K562 (cell line): ENCODE data around the gene RNPEP. TPM values are rescaled to one million over a fixed set of nuclear protein-coding genes. Genes with fewer than 3 reads are reported as not detected.
A peak's percentile ranks its signal among the peaks of the same experiment; 100 is the strongest.

Experiments
- ATAC-seq: fragments of 200-7000 bp; cut with Tn5 transposase; 3 replicates; pipeline ENCODE4 v1.9.1; 2020; ENCODE audit warnings: moderate library complexity
- BruUV-seq: library from RNA; stranded (reverse); fragments of 400-500 nt; replicated peaks from 2 replicates; lab custom pipeline; 2021; lab: Mats Ljungman, UMichigan
- CTCF ChIA-PET: fragments of 300-600 bp; formaldehyde crosslinking; extraction: SDS; loops from one replicate; lab custom pipeline; 2021; ENCODE audit warnings: low intra/inter-chr PET ratio; lab: Yijun Ruan, JAX
- POLR2A ChIA-PET: fragments of 300-600, 350-650 bp; sonication (Branson Sonifier 250); formaldehyde crosslinking; extraction: SDS; loops from one replicate; lab custom pipeline; 2021; ENCODE audit warnings: antibody characterized with exemption, inconsistent platforms; lab: Yijun Ruan, JAX
- DNase-seq, 4 experiments: peaks; one replicate each; pipeline versions ENCODE4 v3.0.0 to v3.0.0-alpha.2; 2011 to 2018; ENCODE audit warnings: low spot score in 3 of 4, mixed read lengths in 3 of 4; ENCODE audit errors: extremely low read depth in 1 of 4
- FAIRE-seq: peaks from 2 replicates; lab custom pipeline; 2011; peaks lifted over from hg19 to GRCh38; lab: Jason Lieb, UNC
- H2AFZ ChIP-seq: 2 replicates; pipeline ENCODE4 v1.6.0; 2011; ENCODE audit warnings: low read depth, low read length, control low read depth, inconsistent platforms
- H3K27ac ChIP-seq: fragments of 200-600 bp; 3 replicates; pipeline ENCODE4 v1.8.0; 2011; ENCODE audit warnings: low read depth, mild to moderate bottlenecking, control low read depth, inconsistent platforms, low read length, moderate library complexity, mixed read lengths; ENCODE audit errors: extremely low read depth
- H3K27me3 ChIP-seq, 2 experiments: fragments of 300-600 bp in 1 of 2; 2 replicates in 1 of 2; 3 replicates in 1 of 2; pipeline versions ENCODE4 v1.6.0 to v1.8.0; 2011; ENCODE audit warnings: inconsistent platforms in 2 of 2, low read length in 2 of 2, mild to moderate bottlenecking in 1 of 2, mixed read lengths in 1 of 2, moderate library complexity in 1 of 2; ENCODE audit not compliant: control insufficient read depth in 2 of 2, insufficient read depth in 2 of 2
- H3K36me3 ChIP-seq: fragments of 300-600 bp; 3 replicates; pipeline ENCODE4 v1.8.0; 2011; ENCODE audit warnings: mild to moderate bottlenecking, low read length, inconsistent platforms; ENCODE audit not compliant: control insufficient read depth, insufficient read depth
- H3K4me1 ChIP-seq, 2 experiments: fragments of 200-600 bp in 1 of 2; replicated peaks in 1 of 2; 2 replicates in 1 of 2; 3 replicates in 1 of 2; pipeline versions ENCODE4 v1.5.1 to v1.8.0; 2011; ENCODE audit warnings: inconsistent platforms in 2 of 2, low read length in 2 of 2, mild to moderate bottlenecking in 1 of 2, mixed read lengths in 1 of 2, moderate library complexity in 1 of 2; ENCODE audit not compliant: control insufficient read depth in 2 of 2, insufficient read depth in 2 of 2
- H3K4me2 ChIP-seq: 2 replicates; pipeline ENCODE4 v1.6.1; 2011; ENCODE audit warnings: low read length, control low read depth, inconsistent platforms, mixed read lengths; ENCODE audit not compliant: insufficient read depth
- H3K4me3 ChIP-seq: fragments of 200-600 bp; sonication (generic), shearing (Covaris generic); 2 replicates; pipeline ENCODE4 v1.5.1; 2016; ENCODE audit warnings: control low read depth, inconsistent platforms
- H3K79me2 ChIP-seq: fragments of 200-600 bp; 3 replicates; pipeline ENCODE4 v1.8.0; 2011; ENCODE audit warnings: low read length, inconsistent platforms; ENCODE audit not compliant: control insufficient read depth, insufficient read depth
- H3K9ac ChIP-seq, 2 experiments: 2 replicates each; pipeline versions ENCODE4 v1.6.0 to v1.6.1; 2011; ENCODE audit warnings: low read depth in 2 of 2, low read length in 2 of 2, control low read depth in 1 of 2, inconsistent platforms in 1 of 2, mild to moderate bottlenecking in 1 of 2, mixed read lengths in 1 of 2; ENCODE audit not compliant: insufficient read depth in 1 of 2
- H3K9me1 ChIP-seq: one replicate; pipeline ENCODE4 v1.6.0; 2011; ENCODE audit warnings: inconsistent platforms, mild to moderate bottlenecking, low read length, moderate library complexity; ENCODE audit not compliant: control insufficient read depth, insufficient read depth
- H3K9me3 ChIP-seq: replicated peaks from 2 replicates; pipeline ENCODE4 v1.5.1; 2011; ENCODE audit warnings: low read depth, low read length, inconsistent platforms; ENCODE audit not compliant: control insufficient read depth, insufficient read depth
- H4K20me1 ChIP-seq: replicated peaks from 2 replicates; pipeline ENCODE4 v1.6.1; 2011; ENCODE audit warnings: low read length, inconsistent platforms, mixed read lengths; ENCODE audit not compliant: control insufficient read depth, insufficient read depth
- CTCFL ChIP-seq: IDR thresholded peaks from 2 replicates; pipeline ENCODE4 v1.6.1; 2011; ENCODE audit warnings: borderline replicate concordance, low read depth, mild to moderate bottlenecking, moderate library complexity, low read length; ENCODE audit not compliant: insufficient read depth, poor library complexity, severe bottlenecking
- FOXA3 ChIP-seq, 2 experiments: fragments of 450-650 bp in 1 of 2; sonication (generic) in 1 of 2; formaldehyde crosslinking; IDR thresholded peaks in 1 of 2; conservative IDR thresholded peaks in 1 of 2; 2 replicates each; pipeline versions ENCODE4 v1.4.0 to v1.8.0; 2020 to 2022; ENCODE audit warnings: mild to moderate bottlenecking in 2 of 2, missing genetic modification reagents in 1 of 2
- KAT7 ChIP-seq: sonication (generic); formaldehyde crosslinking; IDR thresholded peaks from 2 replicates; pipeline ENCODE4 v1.8.0; 2022; ENCODE audit warnings: missing genetic modification reagents, mild to moderate bottlenecking, borderline replicate concordance
- MIER1 ChIP-seq: fragments of 450-650 bp; IDR thresholded peaks from 2 replicates; pipeline ENCODE4 v1.6.1; 2016; ENCODE audit warnings: antibody characterized with exemption, mild to moderate bottlenecking, low read depth
- NFIC ChIP-seq: fragments of 450-650 bp; IDR thresholded peaks from 2 replicates; pipeline ENCODE4 v1.6.1; 2017; ENCODE audit warnings: mild to moderate bottlenecking, inconsistent platforms
- PBX2 ChIP-seq, 2 experiments: IDR thresholded peaks in 1 of 2; conservative IDR thresholded peaks in 1 of 2; 2 replicates each; pipeline ENCODE4 v1.6.1; 2016; ENCODE audit warnings: low read depth in 2 of 2, mild to moderate bottlenecking in 1 of 2, missing compliant biosample characterization in 1 of 2, missing genetic modification characterization in 1 of 2, moderate library complexity in 1 of 2
- TCF15 ChIP-seq: fragments of 250-450 bp; sonication (Bioruptor Pico); IDR thresholded peaks from 2 replicates; pipeline ENCODE4 v1.8.0; 2022; ENCODE audit warnings: moderate library complexity, mild to moderate bottlenecking, inconsistent platforms
- ZNF316 ChIP-seq: fragments of 450-650 bp; IDR thresholded peaks from 2 replicates; pipeline ENCODE4 v1.6.1; 2016
- WGBS: fragments of 100-300 bp; shearing (Covaris generic); methylation state at CpG from one replicate; pipeline ENCODE4 v1.1.6; 2016; ENCODE audit warnings: low coverage, mixed read lengths; ENCODE audit not compliant: insufficient coverage; ENCODE audit errors: missing lambda C conversion rate; 5-methylcytosine and 5-hydroxymethylcytosine counted together
- in situ Hi-C: fragments of 300-500 bp; cut with MboI; formaldehyde crosslinking; loops from 4 replicates; pipeline ENCODE4 v1.15.0; 2018; ENCODE audit warnings: inconsistent platforms, mixed read lengths
- intact Hi-C: fragments of 100-400 bp; cut with micrococcal nuclease; formaldehyde crosslinking; loops from 2 replicates; pipeline ENCODE4 v1.14.2; 2022
- polyA plus RNA-seq, 8 experiments: library from polyadenylated mRNA; depleted of rRNA in 4 of 8; stranded (reverse) in 5 of 8; unstranded in 3 of 8; fragments of >200 nt; fragmentation: Nextera tagmentation in 2 of 8; fragmentation: Illumina TruSeq in 1 of 8; extraction: Ambion mirVana in 2 of 8; extraction: Trizol in 1 of 8; gene quantifications; 2 replicates each; pipeline versions ENCODE4 v1.2.1 to v1.2.3, GENCODE V29; 2011 to 2014; ENCODE audit warnings: inconsistent platforms in 1 of 8, missing spikeins in 1 of 8
- total RNA-seq, 7 experiments: library from RNA; depleted of rRNA in 6 of 7; stranded (reverse); fragments of >200 nt in 6 of 7; fragmentation: Illumina TruSeq in 2 of 7; extraction: Trizol in 2 of 7; gene quantifications; 2 replicates each; pipeline versions ENCODE4 v1.2.1 to v1.2.3, GENCODE V29; 2011 to 2021; ENCODE audit warnings: low replicate concordance in 1 of 7

RNPEP gene
- total and polyA plus RNA-seq, 9 of the 15 experiments (the other 6 are each of a cell fraction or from before 2014, with no cell fraction given) = 27.5 to 131 (median 63.4) TPM

- Histone ChIP-seq H3K4me2 (no peak overlapping the region), H3K4me1 (peaks cover 26 to 32% of the 10 kb centered on the region in 2 experiments), H2AFZ (peak overlapping the region; percentile 22), H3K27ac (no peak overlapping the region), H3K9me3 (no peaks in the 10 kb centered on the region), H3K36me3 (no peaks in the 10 kb centered on the region), H3K9me1 (no peaks in the 10 kb centered on the region)
- no peak for FAIRE-seq
- in situ Hi-C loops (no loop called here), intact Hi-C loops (no loop called here)
- no peak for ATAC-seq
- no peak for DNase-seq
- TF ChIP-seq FOXA3 (CRISPR knock-in tag; conservative IDR thresholded peaks at IDR 0.05 in 1 of 2, IDR thresholded peaks at IDR 0.05 in 1 of 2) = no peak
- TF ChIP-seq TCF15 (CRISPR knock-in tag) = peak; percentile 11; the same call in 1 of the 2 replicates
- TF ChIP-seq, all 486 proteins: peak for 1
- no peaks in the 10 kb centered on the region for H3K27me3 ChIP-seq
- 61% methylated on average over 4 of the region's 4 CpGs for WGBS
- POLR2A ChIA-PET = no interaction called here
- H4K20me1 ChIP-seq = no peaks in the 10 kb centered on the region
- no peak overlapping the region for H3K9ac ChIP-seq
- H3K4me3 ChIP-seq = no peak overlapping the region
- BruUV-seq = no TSS peak
- CTCF ChIA-PET = no interaction called here
- no peaks in the 10 kb centered on the region for H3K79me2 ChIP-seq
Measured at GRCh38 chr1:201938440-201939035, 43.9 kb upstream of the RNPEP start.

GRCh38 chr1:201939148-201939547 is 43.3 kb upstream of the RNPEP start:
- in situ Hi-C loops (no loop called here), intact Hi-C loops (no loop called here)
- Histone ChIP-seq H3K4me2 (no peak overlapping the region), H3K4me1 (peaks cover 28% of the 10 kb centered on the region in 2 experiments), H3K4me3 (no peak overlapping the region), H3K79me2 (no peaks in the 10 kb centered on the region), H4K20me1 (no peaks in the 10 kb centered on the region), H3K27ac (peak overlapping the region; percentile 50; the same call in 2 of the 3 replicates), H3K9ac (no peak overlapping the region), H3K9me1 (no peaks in the 10 kb centered on the region), H3K27me3 (no peaks in the 10 kb centered on the region), H2AFZ (peak overlapping the region; percentile 70), H3K9me3 (no peaks in the 10 kb centered on the region), H3K36me3 (no peaks in the 10 kb centered on the region)
- no peak for ATAC-seq
- no peak for DNase-seq
- ChIA-PET CTCF (no interaction called here), POLR2A (interaction anchor here (2.0 kb wide), 1 partner anchor 13 kb away, joined by 5 read pairs; no protein-coding TSS in a partner anchor)
- no peak for FAIRE-seq
- 21% methylated on average over 4 of the region's 4 CpGs for WGBS
- no TSS peak for BruUV-seq
- TF ChIP-seq ZNF316 (peak; percentile 45; the same call in 1 of the 2 replicates), PBX2 (CRISPR knock-in tag; IDR thresholded peaks at IDR 0.05; ENCODE audit: low read depth) (no peak), PBX2 (tag; conservative IDR thresholded peaks at IDR 0.05; ENCODE audit: low read depth) (peak; percentile 53), KAT7 (CRISPR knock-in tag) (0 out of 2 replicates have a peak, but pooled peaks have one; percentile 42), MIER1 (no peak), CTCFL (no peak), NFIC (0 out of 2 replicates have a peak, but pooled peaks have one; percentile 7)
